Epithelial cell of proximal tubule (primary cell): ENCODE measurements around the gene SIX6. TPM values are rescaled to one million over a fixed set of nuclear protein-coding genes. Genes with fewer than 3 reads are reported as not detected.
"Not testable (repeated sequence)": the region's sequence is repeated elsewhere in the genome, so short reads cannot be mapped to it uniquely, and the experiment has no call there.

Experiments used
- DNase-seq: peaks from one replicate; pipeline ENCODE4 v3.0.0-alpha.2; 2011; ENCODE audit warnings: low read depth
- H3K4me3 ChIP-seq: 2 replicates; pipeline ENCODE4 v1.5.1; 2011; ENCODE audit warnings: low read depth, mild to moderate bottlenecking, low read length
- CTCF ChIP-seq: conservative IDR thresholded peaks from 2 replicates; pipeline ENCODE4 v1.5.1; 2012; ENCODE audit warnings: low read depth, mild to moderate bottlenecking, low read length
- total RNA-seq: library from RNA; depleted of rRNA; stranded (reverse); fragments of >200 nt; gene quantifications from 2 replicates; pipeline ENCODE4 v1.2.3, GENCODE V29; 2015

The SIX6 gene
- not detected in 2 replicates for total RNA-seq

- DNase-seq: no peak
- no peak within 1 kb of the TSS for H3K4me3 ChIP-seq
- TF ChIP-seq CTCF: no peak
These were observed at the start of gene SIX6 for GRCh38 chr14:60508707-60509437. SIX6 (plus strand) TSS chr14:60509146; CDS start chr14:60509399, 253 bp downstream.

DNA sequence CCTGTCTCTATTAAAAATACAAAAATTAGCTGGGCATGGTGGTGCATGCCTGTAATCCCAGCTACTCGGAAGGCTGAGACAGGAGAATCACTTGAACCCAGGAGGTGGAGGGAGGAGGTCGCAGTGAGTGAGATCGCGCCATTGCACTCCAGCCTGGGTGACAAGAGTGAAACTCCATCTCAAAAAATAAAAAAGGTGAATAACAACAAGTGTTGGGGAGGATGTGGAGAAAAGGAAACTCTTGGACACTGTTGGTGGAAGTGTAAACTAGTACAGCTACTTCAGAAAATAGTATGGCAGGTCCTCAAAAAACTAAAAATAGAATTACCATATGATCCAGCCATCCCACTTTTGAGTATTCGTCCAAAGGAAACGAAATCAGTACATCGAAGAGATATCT lies 28.7 kb upstream of the SIX6 start:
- DNase-seq, H3K4me3 ChIP-seq: not testable (repeated sequence)

DNA sequence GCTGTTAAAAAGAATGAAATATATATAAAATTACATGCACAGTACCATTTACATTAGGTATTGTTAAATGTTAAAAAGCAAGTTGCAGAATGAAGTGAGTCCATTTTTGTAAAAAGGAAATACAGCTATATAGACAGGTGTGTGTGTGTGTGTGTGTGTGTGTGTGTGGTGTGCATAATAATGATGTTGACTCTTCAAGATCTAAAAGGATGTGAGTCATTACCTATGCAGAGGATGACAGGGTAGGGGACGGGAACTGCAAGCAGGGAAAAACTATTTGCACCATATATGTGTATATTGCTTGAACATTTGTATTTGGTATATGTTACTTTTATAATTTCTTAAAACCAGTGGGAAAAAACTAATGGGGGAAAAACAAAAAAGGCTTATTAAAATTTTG lies 26.2 kb upstream of the SIX6 start:
- TF ChIP-seq CTCF: no peak
- H3K4me3 ChIP-seq: no peak overlapping the region
- no peak for DNase-seq

DNA sequence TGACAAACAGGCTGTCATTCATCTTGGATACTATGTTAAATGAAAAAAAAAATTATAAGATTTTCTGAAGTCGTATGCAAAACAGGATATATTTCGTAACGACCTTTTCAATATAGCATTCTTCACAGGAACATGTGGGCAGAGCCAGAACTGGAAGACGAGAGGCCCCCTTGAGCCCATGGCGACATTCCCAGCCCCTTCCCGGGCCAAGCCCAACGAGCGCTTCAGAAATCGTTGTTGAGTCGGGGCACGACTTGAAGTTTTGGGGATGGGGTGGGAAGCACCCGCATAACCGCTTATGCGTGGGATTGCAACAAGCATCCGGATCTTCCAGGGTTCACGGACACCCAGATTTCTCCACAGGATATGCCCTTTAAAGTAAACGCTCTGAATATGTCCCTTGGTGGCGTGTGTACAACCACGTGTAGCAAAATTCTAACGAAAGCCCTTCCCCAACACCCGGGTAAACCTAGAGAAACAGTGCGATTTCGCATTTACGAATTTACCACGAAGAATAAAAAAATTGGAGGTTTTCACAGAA lies 23.8 kb upstream of the SIX6 start:
- DNase-seq: no peak
- no peak for TF ChIP-seq CTCF
- H3K4me3 ChIP-seq: no peak overlapping the region

GRCh38 chr14:60485598-60486251 lies 23.2 kb upstream of the SIX6 start, which contains the start of gene C14orf39:
C14orf39 (minus strand) TSS chr14:60486063; CDS start chr14:60485078, 985 bp downstream.
- DNase-seq: no peak
- TF ChIP-seq CTCF: no peak
- H3K4me3 ChIP-seq: no peak within 1 kb of the TSS

GRCh38 chr14:60487211-60487610 lies 21.7 kb upstream of the SIX6 start:
- no peak overlapping the region for H3K4me3 ChIP-seq
- no peak for TF ChIP-seq CTCF
- no peak for DNase-seq

GRCh38 chr14:60488175-60488574 lies 20.8 kb upstream of the SIX6 start:
- no peak for TF ChIP-seq CTCF
- H3K4me3 ChIP-seq: no peak overlapping the region
- DNase-seq: no peak
